CD8-positive, alpha-beta memory T cell (primary cell): Measurements from ENCODE around the gene ZFR2. TPM values are rescaled to one million over a fixed set of nuclear protein-coding genes. Genes with fewer than 3 reads are reported as not detected.

ENCODE experiments used
- CTCF ChIA-PET: fragments of 350-600 bp; sonication (Branson Sonifier 250); formaldehyde crosslinking; loops from one replicate; lab custom pipeline; 2021; ENCODE audit warnings: antibody characterized with exemption; lab: Charles Lee
- POLR2A ChIA-PET: fragments of 350-600 bp; sonication (Branson Sonifier 250); formaldehyde crosslinking; loops from one replicate; lab custom pipeline; 2021; ENCODE audit warnings: antibody characterized with exemption; lab: Charles Lee
- DNase-seq, 5 donors: peaks; one replicate each; pipeline versions ENCODE4 v3.0.0 to v3.0.0-alpha.2; 2020 to 2022; ENCODE audit warnings: mixed read lengths in 1 of 5
- H3K27ac ChIP-seq: one replicate; pipeline ENCODE4 v1.7.0; 2013; ENCODE audit warnings: low read depth, mild to moderate bottlenecking, low read length, moderate library complexity
- H3K27me3 ChIP-seq: 2 replicates; pipeline ENCODE4 v1.7.0; 2013; ENCODE audit warnings: low read length, mild to moderate bottlenecking; ENCODE audit not compliant: insufficient read depth, poor library complexity, severe bottlenecking
- H3K36me3 ChIP-seq: 2 replicates; pipeline ENCODE4 v1.7.0; 2013; ENCODE audit warnings: mild to moderate bottlenecking, low read length, moderate library complexity; ENCODE audit not compliant: insufficient read depth
- H3K4me1 ChIP-seq: 2 replicates; pipeline ENCODE4 v1.7.0; 2013; ENCODE audit warnings: mild to moderate bottlenecking, low read length, moderate library complexity; ENCODE audit not compliant: insufficient read depth
- H3K4me3 ChIP-seq: 2 replicates; pipeline ENCODE4 v1.7.0; 2013; ENCODE audit warnings: mild to moderate bottlenecking, low read length
- H3K9me3 ChIP-seq: 2 replicates; pipeline ENCODE4 v1.7.0; 2013; ENCODE audit warnings: mild to moderate bottlenecking, low read length
- H3K27ac Mint-ChIP-seq, 8 donors: one replicate each; pipeline ENCODE4 v1.8.0; 2020 to 2021; ENCODE audit warnings: mixed read lengths in 8 of 8, mild to moderate bottlenecking in 6 of 8, inconsistent platforms in 3 of 8, moderate library complexity in 3 of 8
- H3K27me3 Mint-ChIP-seq, 2 donors: one replicate each; pipeline ENCODE4 v1.8.0; 2020 to 2021; ENCODE audit warnings: mixed read lengths in 2 of 2, mild to moderate bottlenecking in 1 of 2, moderate library complexity in 1 of 2
- H3K36me3 Mint-ChIP-seq, 3 donors: one replicate each; pipeline ENCODE4 v1.8.0; 2020 to 2021; ENCODE audit warnings: mixed read lengths in 3 of 3, inconsistent platforms in 1 of 3, mild to moderate bottlenecking in 1 of 3
- H3K4me1 Mint-ChIP-seq, 3 donors: one replicate each; pipeline ENCODE4 v1.8.0; 2020 to 2021; ENCODE audit warnings: mixed read lengths in 3 of 3, inconsistent platforms in 1 of 3, mild to moderate bottlenecking in 1 of 3
- H3K4me3 Mint-ChIP-seq, 7 donors: one replicate each; pipeline ENCODE4 v1.8.0; 2020 to 2021; ENCODE audit warnings: mixed read lengths in 7 of 7, mild to moderate bottlenecking in 6 of 7, moderate library complexity in 4 of 7, inconsistent platforms in 2 of 7
- H3K9me3 Mint-ChIP-seq, 5 donors: one replicate each; pipeline ENCODE4 v1.8.0; 2020 to 2022; ENCODE audit warnings: mixed read lengths in 5 of 5, mild to moderate bottlenecking in 3 of 5, moderate library complexity in 2 of 5, inconsistent platforms in 1 of 5
- polyA plus RNA-seq: library from polyadenylated mRNA; unstranded; fragments of 300-500 nt; fragmentation: Illumina TruSeq; gene quantifications from one replicate; pipeline ENCODE4 v1.2.3, GENCODE V29; 2021
- total RNA-seq, 2 experiments: library from RNA; stranded (reverse); gene quantifications; one replicate each; pipeline ENCODE4 v1.2.3, GENCODE V29; 2021

The ZFR2 gene
- total and polyA plus RNA-seq, 3 experiments from 2014 or later, result 0.57 to 4.8 (median 0.71) TPM

GRCh38 chr19:3867971-3868769 is 668 bp downstream of the ZFR2 start:
- Mint-ChIP-seq H3K27me3 (peaks cover 36 to 43% of the 10 kb centered on the region in 2 donors), H3K27ac (no peak overlapping the region), H3K36me3 (no peaks in the 10 kb centered on the region), H3K4me3 (peak overlapping the region in 4 of 7 donors; percentile 26 to 58 (median 48)), H3K9me3 (peaks cover 0 to 4% (median 3%) of the 10 kb centered on the region in 5 donors), H3K4me1 (peaks cover 5 to 18% (median 6%) of the 10 kb centered on the region in 3 donors)
- H3K9me3 ChIP-seq, result no peaks in the 10 kb centered on the region
- POLR2A ChIA-PET, result no interaction called here
- peaks cover 17% of the 10 kb centered on the region for H3K27me3 ChIP-seq
- DNase-seq, result no peak
- H3K4me3 ChIP-seq, result no peak overlapping the region
- no peaks in the 10 kb centered on the region for H3K4me1 ChIP-seq
- CTCF ChIA-PET, result no interaction called here
- no peaks in the 10 kb centered on the region for H3K36me3 ChIP-seq
- no peak overlapping the region for H3K27ac ChIP-seq

GRCh38 chr19:3866910-3867638 is 1.8 kb downstream of the ZFR2 start:
- no peak overlapping the region for H3K4me3 ChIP-seq
- ChIA-PET CTCF (no interaction called here), POLR2A (no interaction called here)
- peaks cover 5 to 18% (median 6%) of the 10 kb centered on the region in 3 donors for H3K4me1 Mint-ChIP-seq
- no peaks in the 10 kb centered on the region for H3K9me3 ChIP-seq
- peaks cover 0 to 4% (median 3%) of the 10 kb centered on the region in 5 donors for H3K9me3 Mint-ChIP-seq
- H3K36me3 Mint-ChIP-seq, result no peaks in the 10 kb centered on the region
- H3K4me3 Mint-ChIP-seq, result peak overlapping the region in 1 of 7 donors; percentile 38
- H3K27me3 Mint-ChIP-seq, result peaks cover 36 to 43% of the 10 kb centered on the region in 2 donors
- H3K4me1 ChIP-seq, result no peaks in the 10 kb centered on the region
- peaks cover 17% of the 10 kb centered on the region for H3K27me3 ChIP-seq
- no peak for DNase-seq
- no peak overlapping the region for H3K27ac ChIP-seq
- H3K36me3 ChIP-seq, result no peaks in the 10 kb centered on the region
- peak overlapping the region in 1 of 8 donors; percentile 15 for H3K27ac Mint-ChIP-seq

- peaks cover 7% of the 10 kb centered on the region for H3K27me3 ChIP-seq
- no peaks in the 10 kb centered on the region for H3K36me3 ChIP-seq
- no peak overlapping the region for H3K27ac Mint-ChIP-seq
- POLR2A ChIA-PET, result no interaction called here
- no peak overlapping the region for H3K4me3 ChIP-seq
- no peak overlapping the region for H3K4me3 Mint-ChIP-seq
- H3K27me3 Mint-ChIP-seq, result peaks cover 26 to 32% of the 10 kb centered on the region in 2 donors
- no peak for DNase-seq
- H3K4me1 Mint-ChIP-seq, result peaks cover 0 to 10% (median 2%) of the 10 kb centered on the region in 3 donors
- CTCF ChIA-PET, result no interaction called here
- H3K9me3 ChIP-seq, result no peaks in the 10 kb centered on the region
- H3K27ac ChIP-seq, result no peak overlapping the region
- no peaks in the 10 kb centered on the region for H3K4me1 ChIP-seq
- peaks cover 0 to 2% (median 0%) of the 10 kb centered on the region in 5 donors for H3K9me3 Mint-ChIP-seq
- H3K36me3 Mint-ChIP-seq, result no peaks in the 10 kb centered on the region
These were observed 5.2 kb downstream of the ZFR2 start for GRCh38 chr19:3863648-3864047.

- H3K4me1 Mint-ChIP-seq, result peaks cover 0 to 6% (median 0%) of the 10 kb centered on the region in 3 donors
- no peak overlapping the region for H3K4me3 Mint-ChIP-seq
- POLR2A ChIA-PET, result no interaction called here
- H3K9me3 ChIP-seq, result no peaks in the 10 kb centered on the region
- CTCF ChIA-PET, result interaction anchor here (0.6 kb wide), 1 partner anchor 67 kb away, joined by 3 read pairs; no protein-coding TSS in a partner anchor
- no peak for DNase-seq
- H3K27ac Mint-ChIP-seq, result no peak overlapping the region
- no peaks in the 10 kb centered on the region for H3K36me3 Mint-ChIP-seq
- H3K4me3 ChIP-seq, result no peak overlapping the region
- no peaks in the 10 kb centered on the region for H3K36me3 ChIP-seq
- peaks cover 23 to 28% of the 10 kb centered on the region in 2 donors for H3K27me3 Mint-ChIP-seq
- no peak overlapping the region for H3K27ac ChIP-seq
- H3K4me1 ChIP-seq, result no peaks in the 10 kb centered on the region
- peaks cover 0 to under 1% (median 0%) of the 10 kb centered on the region in 5 donors for H3K9me3 Mint-ChIP-seq
- H3K27me3 ChIP-seq, result peaks cover 4% of the 10 kb centered on the region
These were observed 5.9 kb downstream of the ZFR2 start for GRCh38 chr19:3862826-3863500.

- CTCF ChIA-PET, result interaction anchor here (1.6 kb wide), 1 partner anchor 8 kb away, joined by 5 read pairs; no protein-coding TSS in a partner anchor
- no peak for DNase-seq
- H3K9me3 Mint-ChIP-seq, result no peaks in the 10 kb centered on the region
These were observed 8.3 kb downstream of the ZFR2 start for GRCh38 chr19:3860499-3860898.

GRCh38 chr19:3857449-3858003 is 11.3 kb downstream of the ZFR2 start:
- Histone ChIP-seq H3K4me3 (no peak overlapping the region), H3K27me3 (no peaks in the 10 kb centered on the region), H3K27ac (no peak overlapping the region), H3K4me1 (no peaks in the 10 kb centered on the region), H3K36me3 (no peaks in the 10 kb centered on the region), H3K9me3 (no peaks in the 10 kb centered on the region)
- H3K4me3 Mint-ChIP-seq, result no peak overlapping the region
- DNase-seq, result no peak
- POLR2A ChIA-PET, result no interaction called here
- H3K4me1 Mint-ChIP-seq, result no peaks in the 10 kb centered on the region
- CTCF ChIA-PET, result interaction anchor here (0.7 kb wide), 1 partner anchor 82 kb away, joined by 3 read pairs; no protein-coding TSS in a partner anchor
- H3K27me3 Mint-ChIP-seq, result peaks cover 3 to 6% of the 10 kb centered on the region in 2 donors
- no peaks in the 10 kb centered on the region for H3K9me3 Mint-ChIP-seq
- H3K36me3 Mint-ChIP-seq, result no peaks in the 10 kb centered on the region
- H3K27ac Mint-ChIP-seq, result no peak overlapping the region

More at GRCh38 chr19:3860499-3860898, 8.3 kb downstream of the ZFR2 start:
- Histone ChIP-seq H3K27ac (no peak overlapping the region), H3K4me1 (no peaks in the 10 kb centered on the region), H3K4me3 (no peak overlapping the region), H3K36me3 (no peaks in the 10 kb centered on the region), H3K27me3 (no peaks in the 10 kb centered on the region), H3K9me3 (no peaks in the 10 kb centered on the region)
- Mint-ChIP-seq H3K4me3 (no peak overlapping the region), H3K36me3 (no peaks in the 10 kb centered on the region), H3K27me3 (peaks cover 8% of the 10 kb centered on the region in 2 donors), H3K4me1 (no peaks in the 10 kb centered on the region), H3K27ac (no peak overlapping the region)
- POLR2A ChIA-PET, result no interaction called here

GRCh38 chr19:3855320-3855719 is 13.5 kb downstream of the ZFR2 start:
- H3K9me3 Mint-ChIP-seq, result peaks cover 0 to 3% (median 0%) of the 10 kb centered on the region in 5 donors
- Histone ChIP-seq H3K36me3 (no peaks in the 10 kb centered on the region), H3K9me3 (no peaks in the 10 kb centered on the region), H3K27me3 (no peaks in the 10 kb centered on the region), H3K4me3 (no peak overlapping the region), H3K4me1 (no peaks in the 10 kb centered on the region), H3K27ac (no peak overlapping the region)
- no peaks in the 10 kb centered on the region for H3K4me1 Mint-ChIP-seq
- peaks cover 0 to 3% of the 10 kb centered on the region in 2 donors for H3K27me3 Mint-ChIP-seq
- ChIA-PET POLR2A (no interaction called here), CTCF (no interaction called here)
- no peaks in the 10 kb centered on the region for H3K36me3 Mint-ChIP-seq
- no peak for DNase-seq
- H3K4me3 Mint-ChIP-seq, result no peak overlapping the region
- H3K27ac Mint-ChIP-seq, result no peak overlapping the region
